Bone marrow (tissue), 2 donors: ENCODE data around the gene QTRT2.

Experiments
- DNase-seq, 2 donors: peaks; one replicate each; lab custom pipeline; 2025; lab: John Stamatoyannopoulos, UW

The QTRT2 gene

DNA sequence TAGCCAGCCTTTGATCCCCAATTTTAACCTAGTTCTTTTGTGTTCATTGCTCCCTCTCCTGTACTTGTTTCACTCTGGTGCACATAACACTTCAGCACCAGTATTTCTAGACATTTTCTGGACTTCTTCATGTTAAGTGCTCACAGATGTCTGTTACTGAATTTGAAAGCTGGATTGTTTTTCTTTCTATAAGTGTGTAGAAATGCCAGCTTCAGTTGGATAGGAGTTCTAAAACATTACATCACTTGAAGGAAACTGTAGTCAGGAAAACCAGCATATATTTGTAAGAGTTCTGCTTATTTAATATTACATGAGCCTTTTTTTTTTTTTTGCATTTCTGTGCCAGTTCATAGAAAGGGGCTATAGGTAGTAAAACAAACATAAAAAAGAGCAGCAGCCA, 21.6 kb downstream of the QTRT2 start:
- DNase-seq, result no peak

DNA sequence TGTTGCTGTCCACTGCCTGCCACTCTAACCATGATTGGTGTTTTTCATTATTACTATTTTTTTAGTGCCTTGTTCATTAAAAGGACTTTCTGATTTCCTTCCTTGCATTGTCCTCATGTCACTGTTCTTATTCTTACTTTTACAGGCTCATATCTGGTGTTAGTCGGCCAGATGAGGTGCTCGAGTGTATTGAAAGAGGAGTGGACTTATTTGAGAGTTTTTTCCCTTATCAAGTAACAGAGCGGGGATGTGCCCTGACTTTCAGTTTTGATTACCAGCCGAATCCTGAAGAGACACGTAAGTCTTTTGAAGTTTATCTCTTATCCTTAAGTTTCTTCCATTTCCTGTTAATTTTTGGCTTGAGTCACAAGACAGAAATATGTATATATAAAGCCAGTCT, 23.2 kb downstream of the QTRT2 start:
- no peak for DNase-seq

DNA sequence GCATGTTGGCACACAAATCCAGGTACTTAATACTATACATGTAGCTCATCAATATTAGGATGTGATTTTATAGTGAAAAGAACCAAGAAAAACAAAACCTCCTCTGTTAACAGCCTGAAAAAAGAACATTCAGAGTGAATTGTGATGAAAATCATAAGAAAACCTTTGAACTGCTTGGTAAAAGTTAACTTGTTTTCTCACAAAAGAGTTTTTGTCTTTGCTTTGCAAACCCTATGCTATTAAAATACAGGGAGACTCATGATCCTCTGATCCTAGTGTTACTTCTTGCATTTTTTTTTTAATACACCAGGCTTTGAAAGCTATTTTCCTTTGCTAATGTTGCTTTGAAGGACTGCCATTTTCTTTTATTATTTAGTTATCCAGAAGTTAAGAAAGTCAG, 23.7 kb downstream of the QTRT2 start:
- DNase-seq, result no peak

DNA sequence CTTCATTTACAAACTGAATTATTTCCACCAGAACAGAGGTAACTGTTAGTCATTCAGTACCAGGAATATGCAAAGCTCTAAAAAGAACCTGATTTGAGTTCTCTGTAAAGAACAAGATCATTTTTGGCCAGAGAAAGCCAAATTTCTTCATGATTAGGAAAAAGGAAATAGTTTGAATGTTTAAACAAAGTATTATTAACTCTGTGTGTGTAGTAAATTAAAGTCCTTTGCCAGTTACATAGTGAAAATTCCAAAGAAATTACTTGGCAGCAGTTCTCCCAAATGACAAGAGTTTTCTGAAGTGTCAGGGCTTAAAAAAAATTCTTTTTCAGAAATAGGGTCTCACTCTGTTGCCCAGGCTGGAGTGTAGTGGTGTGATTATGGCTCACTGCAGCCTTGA, 24.5 kb downstream of the QTRT2 start:
- DNase-seq, result no peak

DNA sequence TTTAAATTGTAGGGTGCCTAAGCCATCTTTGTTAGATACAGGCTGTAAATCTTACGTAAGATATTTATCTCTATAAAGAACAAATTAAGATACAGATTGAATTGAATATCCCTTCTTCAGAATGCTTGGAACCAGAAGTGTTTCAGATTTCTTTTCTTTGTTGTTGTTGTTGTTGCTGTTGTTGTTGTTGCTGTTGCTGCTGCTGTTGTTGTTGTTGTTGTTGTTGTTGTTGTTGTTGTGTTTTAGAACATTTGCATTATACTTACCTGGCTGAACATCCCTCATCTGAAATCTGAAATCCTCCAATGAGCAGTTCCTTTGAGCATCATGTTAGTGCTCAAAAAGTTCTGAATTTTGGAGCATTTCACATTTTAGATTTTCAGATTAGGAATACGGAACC, 26.6 kb downstream of the QTRT2 start:
- no peak for DNase-seq

DNA sequence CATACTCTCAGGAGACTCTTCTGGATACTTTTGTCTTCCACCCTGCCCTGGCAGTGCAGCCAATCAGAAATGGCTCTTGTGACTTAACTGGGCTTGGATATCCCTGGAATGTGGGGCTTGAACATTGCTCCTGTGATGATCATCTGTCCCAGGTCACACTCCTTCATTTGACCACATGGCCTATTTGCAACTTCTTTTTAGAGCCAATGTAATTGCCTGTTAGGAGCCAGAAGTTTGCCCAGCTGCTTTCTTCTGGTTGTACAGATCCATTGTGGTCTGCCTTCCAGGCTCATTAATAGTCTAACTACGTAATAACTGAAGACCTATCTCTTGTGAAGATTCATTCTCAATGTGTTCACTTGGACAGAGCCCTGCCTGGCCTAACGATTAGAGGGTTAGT, 29.8 kb downstream of the QTRT2 start:
- no peak for DNase-seq

DNA sequence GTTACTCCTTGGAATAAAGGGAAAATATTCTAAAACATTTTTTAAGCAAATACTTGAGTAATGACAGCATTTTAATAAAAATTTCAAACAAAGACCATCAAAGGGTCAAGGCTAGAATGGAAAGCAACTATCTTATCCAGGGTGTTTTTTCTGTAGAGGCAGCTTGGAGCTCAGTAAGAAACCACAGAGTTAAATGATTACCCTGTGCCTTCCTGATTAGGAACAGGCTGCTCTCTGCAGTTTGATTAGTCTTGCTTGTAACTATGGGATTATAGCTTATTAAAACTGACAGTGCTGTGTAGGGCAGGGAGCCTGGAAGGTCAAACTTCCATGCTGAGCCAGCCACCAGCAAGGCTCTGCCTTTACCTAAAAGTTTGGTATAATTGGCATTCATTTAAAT, 33.1 kb downstream of the QTRT2 start:
- no peak for DNase-seq

DNA sequence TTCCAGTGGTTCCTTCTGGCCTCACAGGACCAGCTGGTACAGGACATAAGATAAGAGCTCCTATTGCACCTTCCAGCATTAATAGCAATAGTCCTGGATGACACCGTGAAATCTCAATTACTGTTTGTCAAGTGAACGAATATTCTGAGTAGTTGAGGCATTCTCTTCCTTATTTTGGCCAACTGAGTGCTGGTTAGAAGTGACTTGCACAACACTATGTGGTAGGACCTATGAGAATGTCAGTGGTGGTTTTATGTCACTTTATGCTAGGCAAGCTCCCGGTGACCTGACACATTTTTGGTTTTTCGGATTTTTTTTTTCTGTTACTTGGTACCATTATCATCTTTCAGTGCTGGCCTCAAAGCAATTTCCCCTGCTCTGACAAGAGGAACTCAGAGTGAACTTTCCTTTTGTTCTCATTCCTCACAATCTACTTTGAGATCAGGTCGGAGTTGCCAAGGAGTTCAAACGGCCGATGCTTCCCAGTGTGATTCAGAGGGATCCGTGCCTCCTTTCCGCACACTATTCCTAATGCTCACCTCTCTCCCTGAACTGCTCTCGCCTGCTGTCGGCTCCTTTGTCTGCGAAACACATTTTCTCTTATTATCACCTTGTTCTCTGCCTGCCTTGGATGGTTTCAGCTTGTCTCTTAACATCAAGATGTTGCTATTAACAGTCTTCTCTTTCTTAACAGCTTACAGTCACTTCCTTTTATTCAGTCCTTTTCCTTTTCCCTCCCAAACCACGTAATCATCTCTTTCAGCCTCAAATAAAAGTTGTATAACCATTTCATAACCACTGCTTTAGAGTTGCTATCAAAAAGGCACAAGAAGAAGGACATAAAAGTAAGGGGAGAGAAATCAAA, 35.8 kb downstream of the QTRT2 start:
- no peak for DNase-seq

DNA sequence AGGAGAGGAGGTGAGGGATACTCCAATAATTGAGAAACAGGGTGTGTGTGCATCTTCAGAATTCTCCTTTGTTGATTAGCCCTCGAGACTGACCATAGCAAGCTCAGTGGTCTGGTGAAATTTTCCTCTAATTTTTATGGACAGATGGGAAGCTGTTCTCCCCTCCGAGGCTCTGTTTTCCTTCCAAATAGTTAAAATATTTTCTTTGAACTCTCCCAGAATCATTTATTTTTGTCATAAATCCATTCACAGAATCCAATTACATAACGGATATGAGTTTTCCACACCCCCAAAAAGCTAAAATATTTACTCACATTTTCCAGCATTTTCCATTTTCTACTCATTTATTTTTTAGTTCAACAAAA, 36.5 kb downstream of the QTRT2 start:
- DNase-seq, result no peak

DNA sequence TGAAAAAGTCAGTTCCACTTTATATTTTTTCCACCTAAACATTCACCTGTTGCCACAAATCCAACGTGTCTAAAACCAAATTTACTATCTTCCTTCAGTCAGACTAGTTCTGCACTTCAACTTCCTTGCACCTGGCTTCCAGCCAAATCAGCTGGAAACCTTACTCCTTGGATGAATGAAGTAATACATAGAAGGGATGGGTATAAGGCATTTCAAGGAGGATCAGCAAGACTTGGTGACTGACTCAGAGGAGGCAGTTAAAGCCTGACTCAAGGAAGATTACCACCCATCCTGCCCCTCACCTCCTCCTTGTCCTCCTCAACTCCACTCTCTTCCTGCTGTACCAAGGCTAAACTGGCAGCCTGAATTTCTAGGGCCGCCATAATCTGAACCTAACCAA, 37.1 kb downstream of the QTRT2 start:
- DNase-seq, result no peak

DNA sequence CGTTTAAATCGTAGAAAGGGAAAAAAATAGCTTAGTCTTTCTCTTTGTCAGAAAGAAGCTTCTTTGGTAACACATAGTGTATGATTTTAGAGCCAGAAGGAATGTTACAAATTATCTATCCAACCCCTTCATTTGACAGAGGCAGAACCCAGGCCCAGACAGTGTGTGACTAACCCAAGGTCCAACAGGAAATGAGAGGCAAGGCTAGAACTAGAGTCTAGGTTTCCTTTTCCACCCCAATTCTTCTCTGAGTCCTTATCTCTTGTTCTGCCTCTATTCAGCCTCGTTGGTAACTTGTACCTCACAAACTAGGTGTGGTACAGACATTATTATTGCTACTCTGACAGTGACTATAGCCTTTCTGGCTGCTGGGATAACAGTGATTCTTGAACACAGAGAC, 39.3 kb downstream of the QTRT2 start:
- DNase-seq, result no peak

DNA sequence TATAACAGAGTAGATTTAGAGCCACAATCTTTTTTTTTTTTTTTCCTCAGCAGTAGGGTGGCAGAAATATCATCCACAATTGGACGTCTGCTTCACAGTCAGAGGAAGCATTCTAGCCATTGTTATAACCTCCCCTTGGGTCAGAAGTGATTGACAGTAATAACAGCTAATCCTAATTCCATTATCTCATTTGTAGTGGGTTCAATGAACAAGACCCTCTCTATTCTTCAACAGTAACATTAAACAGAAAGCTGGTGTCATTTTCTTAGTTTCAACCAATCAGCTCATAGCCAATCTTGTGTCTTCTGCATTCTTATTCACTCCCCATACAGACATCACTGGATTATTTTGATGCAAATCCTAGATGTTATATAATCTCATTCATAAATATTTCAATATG, 44.6 kb downstream of the QTRT2 start:
- no peak for DNase-seq

DNA sequence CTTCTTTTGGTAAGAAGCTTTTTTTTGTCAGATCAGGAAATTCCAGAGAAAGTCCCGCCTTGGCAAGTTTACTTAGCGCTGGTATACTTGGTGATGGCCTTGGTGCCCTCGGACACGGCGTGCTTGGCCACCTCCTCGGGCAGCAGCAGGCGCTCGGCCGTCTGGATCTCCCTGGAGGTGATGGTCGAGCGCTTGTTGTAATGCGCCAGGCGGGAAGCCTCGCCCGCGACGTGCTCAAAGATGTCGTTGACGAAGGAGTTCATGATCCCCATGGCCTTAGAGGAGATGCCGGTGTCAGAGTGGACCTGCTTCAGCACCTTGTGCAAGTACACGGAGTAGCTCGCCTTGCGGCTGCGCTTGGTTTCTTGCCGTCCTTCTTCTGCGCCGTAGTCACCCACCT, 46.6 kb downstream of the QTRT2 start:
- no peak for DNase-seq

DNA sequence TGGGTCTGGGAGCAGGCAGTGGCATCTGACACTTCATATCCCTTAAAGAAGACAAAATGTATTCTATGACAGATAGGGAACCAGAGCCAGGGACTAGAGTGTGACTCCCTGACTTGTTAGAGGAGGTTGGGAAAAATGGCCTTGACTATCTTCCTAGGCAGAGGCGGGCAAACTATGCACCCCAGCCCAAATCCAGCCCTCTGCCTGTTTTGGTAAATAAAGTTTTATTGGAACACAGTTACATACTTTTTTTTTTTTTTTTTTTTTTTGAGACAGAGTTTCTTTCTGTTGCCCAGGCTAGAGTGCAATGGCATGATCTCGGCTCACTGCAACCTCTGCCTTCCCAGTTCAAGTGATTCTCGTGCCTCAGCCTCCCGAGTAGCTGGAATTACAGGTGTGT, 47.3 kb downstream of the QTRT2 start:
- DNase-seq, result no peak

DNA sequence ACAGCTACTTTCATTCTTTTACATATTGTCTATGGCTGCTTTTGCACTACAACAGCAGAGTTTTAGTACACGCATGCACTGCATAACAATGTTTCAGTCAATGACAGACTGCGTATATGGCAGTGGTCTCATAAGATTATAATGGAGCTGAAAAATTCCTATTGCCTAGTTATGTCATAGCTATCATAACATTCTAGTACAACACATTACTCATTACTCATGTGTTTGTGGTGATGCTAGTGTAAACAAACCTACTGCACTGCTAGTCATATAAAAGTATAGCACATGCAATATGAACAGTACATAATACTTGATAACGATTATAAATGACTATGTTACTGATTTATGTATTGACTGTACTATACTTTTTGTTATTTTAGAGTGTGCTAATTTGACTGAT, 47.9 kb downstream of the QTRT2 start:
- no peak for DNase-seq

DNA sequence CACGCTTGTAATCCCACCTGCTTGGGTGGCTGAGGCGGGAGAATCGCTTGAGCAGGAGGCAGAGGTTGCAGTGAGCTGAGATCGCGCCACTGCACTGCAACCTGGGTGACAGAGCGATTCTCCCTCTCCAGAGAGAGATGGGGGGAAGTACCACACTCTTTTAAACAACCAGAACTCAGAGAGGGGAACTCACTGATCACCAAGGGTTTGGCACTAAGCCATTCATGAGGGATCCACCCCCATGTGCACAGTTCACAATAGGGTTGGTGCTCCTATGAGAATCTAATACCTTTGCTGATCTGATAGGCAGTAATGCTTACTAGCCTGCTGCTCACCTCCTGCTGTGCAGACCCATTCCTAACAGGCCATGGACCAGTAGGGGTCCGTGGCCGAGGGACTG, 51.6 kb downstream of the QTRT2 start:
- no peak for DNase-seq

DNA sequence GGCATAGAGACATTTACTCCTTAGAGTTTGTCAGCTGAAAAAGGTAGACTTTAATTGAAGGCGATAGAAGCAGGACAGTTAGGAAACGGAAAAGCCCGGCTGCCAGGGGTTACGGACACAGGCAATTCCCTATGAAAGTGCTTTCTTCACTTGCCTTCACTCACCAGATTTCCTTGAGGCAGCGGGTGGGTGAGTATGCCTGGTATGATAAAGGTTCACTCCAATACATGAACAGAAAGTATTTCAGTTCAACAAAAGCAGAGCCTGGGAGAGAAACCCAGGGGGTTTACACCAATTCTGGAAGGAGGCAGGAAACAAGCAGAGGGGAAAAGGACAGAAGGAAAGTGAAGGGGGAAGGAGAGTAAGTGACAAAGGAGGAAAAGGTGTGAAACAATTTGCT, 53.9 kb downstream of the QTRT2 start:
- no peak for DNase-seq

DNA sequence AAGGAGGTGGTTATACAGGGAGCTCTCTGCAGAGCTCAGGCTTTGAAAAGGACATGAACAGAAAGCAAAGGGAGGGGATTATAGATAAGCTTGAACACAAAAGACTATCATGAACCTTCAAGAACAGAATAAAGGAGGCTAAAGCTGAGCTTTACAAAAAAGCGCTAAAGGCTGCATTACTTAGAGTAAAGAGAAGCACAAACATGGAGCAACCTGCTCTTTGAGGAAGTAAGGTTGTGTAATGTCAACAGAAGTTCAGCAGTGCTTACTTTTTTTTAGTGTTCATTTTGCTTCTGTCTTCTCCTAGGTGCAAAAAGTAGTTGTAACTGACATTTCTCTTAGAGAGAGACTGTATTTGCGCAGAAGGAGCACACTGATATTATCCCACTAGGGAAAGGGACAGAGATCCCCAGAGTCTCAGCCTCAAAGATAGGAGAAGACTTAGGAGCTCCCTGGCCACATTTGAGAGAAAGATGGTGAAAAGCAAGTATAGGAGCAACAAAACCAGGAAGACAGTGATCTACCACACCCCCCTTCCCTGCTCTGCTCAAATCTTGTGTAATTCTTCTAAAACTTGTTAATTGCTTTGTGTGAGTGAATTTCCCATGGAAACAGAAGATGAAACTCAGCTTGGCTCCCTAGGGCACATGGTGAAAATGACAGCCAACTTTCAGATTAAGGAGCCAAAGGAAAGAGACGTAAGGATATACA, 54.7 kb downstream of the QTRT2 start:
- no peak for DNase-seq

DNA sequence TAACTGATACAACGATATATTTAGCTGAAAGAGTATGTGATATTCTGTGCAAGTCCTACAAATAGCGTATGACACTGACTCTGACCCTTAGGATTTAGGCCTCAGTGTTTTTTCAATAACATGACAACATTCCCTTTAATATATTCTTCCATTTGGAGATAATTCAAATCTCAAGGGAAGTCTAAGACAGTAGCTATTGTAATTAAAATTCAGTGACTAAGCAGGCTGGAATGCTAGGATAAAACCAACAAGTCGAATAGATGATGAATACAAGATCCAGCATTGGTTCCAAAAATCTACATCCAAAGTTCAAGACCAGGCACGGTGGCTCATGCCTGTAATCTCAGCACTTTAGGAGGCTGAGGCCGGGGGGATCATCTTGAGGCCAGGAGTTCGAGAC, 56.2 kb downstream of the QTRT2 start:
- no peak for DNase-seq

DNA sequence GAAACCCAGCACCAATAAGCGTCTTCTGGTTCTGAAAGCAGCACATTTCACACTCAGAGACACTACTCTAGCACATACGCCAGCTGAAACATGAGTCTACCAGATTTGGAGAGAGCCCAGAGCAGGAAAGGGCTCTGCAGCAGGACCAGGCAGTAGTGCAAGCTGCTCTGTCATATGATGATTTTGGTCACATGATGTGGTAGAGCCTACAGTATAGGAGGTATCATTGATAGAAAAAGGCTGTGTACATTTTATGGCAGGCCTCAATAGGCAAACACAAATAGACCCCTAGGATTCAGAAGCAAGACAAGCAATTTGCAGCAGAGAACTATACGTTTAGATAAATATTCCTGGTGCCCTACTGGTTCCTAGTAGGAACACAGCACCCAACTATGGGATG, 58.2 kb downstream of the QTRT2 start:
- DNase-seq, result no peak

DNA sequence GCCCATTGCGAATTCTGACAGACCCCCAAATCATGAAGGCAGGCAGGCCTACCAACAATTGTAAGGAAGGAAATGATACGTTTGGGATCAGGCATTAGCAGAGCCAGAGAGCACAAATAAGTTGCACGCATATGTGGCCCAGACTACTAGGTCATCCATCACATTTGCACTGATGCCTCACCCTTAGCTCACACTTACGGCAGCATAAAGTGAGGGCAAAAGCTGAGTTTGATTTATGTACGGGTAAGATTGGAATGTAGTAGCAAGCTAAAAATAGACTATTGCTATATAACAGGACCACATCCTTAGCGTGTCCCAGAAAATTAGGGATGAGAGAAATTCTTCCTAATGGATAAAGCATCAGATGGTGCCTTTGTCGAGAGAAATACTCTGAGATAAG, 58.6 kb downstream of the QTRT2 start:
- DNase-seq, result no peak

DNA sequence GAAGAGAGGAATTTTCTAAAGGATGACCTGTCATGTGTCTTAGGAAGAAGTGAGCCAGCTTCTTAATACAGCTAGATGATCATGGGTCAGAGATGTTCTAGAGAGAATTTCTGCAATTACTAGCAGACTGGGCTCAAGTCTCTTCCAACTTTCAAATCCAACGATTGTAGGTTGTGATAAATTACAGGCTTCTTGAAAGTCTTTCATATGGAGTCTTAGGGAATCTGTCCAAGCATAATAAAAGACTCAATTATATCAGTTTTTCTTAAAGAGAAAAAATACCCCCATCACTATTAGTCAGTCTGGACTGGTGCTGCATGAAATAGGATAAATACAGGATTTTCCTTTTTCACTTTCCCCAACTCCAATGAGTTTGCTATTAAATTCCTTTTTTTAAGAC, 63.2 kb downstream of the QTRT2 start:
- no peak for DNase-seq

DNA sequence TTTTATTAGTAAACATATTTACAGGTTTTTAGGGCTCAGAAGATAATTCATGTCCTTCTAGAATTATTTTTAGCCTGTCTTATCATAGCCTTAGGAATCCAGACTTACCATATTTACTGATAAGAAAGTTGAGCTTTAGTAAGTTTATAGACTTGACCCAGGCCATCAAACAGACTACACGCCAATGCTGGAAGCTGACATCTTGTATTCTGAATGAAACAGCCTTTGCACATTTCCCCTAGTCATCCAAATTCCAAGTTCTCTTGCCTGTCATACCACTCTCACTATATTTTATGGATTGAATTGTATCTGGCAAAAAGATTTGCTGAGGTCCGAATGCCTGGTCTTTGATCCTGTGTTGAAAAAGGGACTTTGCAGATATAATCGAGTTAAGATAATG, 63.7 kb downstream of the QTRT2 start:
- no peak for DNase-seq
